GM12873 (cell line): Measurements from ENCODE around the gene PFKFB2.

Source experiments
- CTCF ChIP-seq: IDR thresholded peaks from 2 replicates; pipeline ENCODE4 v1.5.1; 2012; ENCODE audit warnings: low read depth, mild to moderate bottlenecking, moderate library complexity, low read length, control low read depth; ENCODE audit not compliant: insufficient read depth; ENCODE audit errors: missing control alignments

The PFKFB2 gene

GRCh38 chr1:207019161-207019560 is 33.9 kb upstream of the PFKFB2 start:
- no peak for TF ChIP-seq CTCF

GRCh38 chr1:207019661-207020060 is 33.4 kb upstream of the PFKFB2 start:
- no peak for TF ChIP-seq CTCF

GRCh38 chr1:207020065-207020708 is 32.9 kb upstream of the PFKFB2 start:
- TF ChIP-seq CTCF, result no peak

- no peak for TF ChIP-seq CTCF
Measured at GRCh38 chr1:207020709-207021107, 32.4 kb upstream of the PFKFB2 start.

- no peak for TF ChIP-seq CTCF
Measured at GRCh38 chr1:207021139-207021861, 31.8 kb upstream of the PFKFB2 start.

- no peak for TF ChIP-seq CTCF
Measured at GRCh38 chr1:207021876-207022596, 31.0 kb upstream of the PFKFB2 start.

- no peak for TF ChIP-seq CTCF
Measured at GRCh38 chr1:207022996-207023679, 29.9 kb upstream of the PFKFB2 start.
